K562 (cell line): Measurements from ENCODE around the gene NUP62CL. TPM values are rescaled to one million over a fixed set of nuclear protein-coding genes. Genes with fewer than 3 reads are reported as not detected.

ENCODE experiments used
- ATAC-seq: fragments of 200-7000 bp; cut with Tn5 transposase; 3 replicates; pipeline ENCODE4 v1.9.1; 2020; ENCODE audit warnings: moderate library complexity
- BruUV-seq: library from RNA; stranded (reverse); fragments of 400-500 nt; replicated peaks from 2 replicates; lab custom pipeline; 2021; lab: Mats Ljungman, UMichigan
- CTCF ChIA-PET: fragments of 300-600 bp; formaldehyde crosslinking; extraction: SDS; loops from one replicate; lab custom pipeline; 2021; ENCODE audit warnings: low intra/inter-chr PET ratio; lab: Yijun Ruan, JAX
- POLR2A ChIA-PET: fragments of 300-600, 350-650 bp; sonication (Branson Sonifier 250); formaldehyde crosslinking; extraction: SDS; loops from one replicate; lab custom pipeline; 2021; ENCODE audit warnings: antibody characterized with exemption, inconsistent platforms; lab: Yijun Ruan, JAX
- DNase-seq, 4 experiments: peaks; one replicate each; pipeline versions ENCODE4 v3.0.0 to v3.0.0-alpha.2; 2011 to 2018; ENCODE audit warnings: low spot score in 3 of 4, mixed read lengths in 3 of 4; ENCODE audit errors: extremely low read depth in 1 of 4
- FAIRE-seq: peaks from 2 replicates; lab custom pipeline; 2011; peaks lifted over from hg19 to GRCh38; lab: Jason Lieb, UNC
- H2AFZ ChIP-seq: 2 replicates; pipeline ENCODE4 v1.6.0; 2011; ENCODE audit warnings: low read depth, low read length, control low read depth, inconsistent platforms
- H3K27ac ChIP-seq: fragments of 200-600 bp; 3 replicates; pipeline ENCODE4 v1.8.0; 2011; ENCODE audit warnings: low read depth, mild to moderate bottlenecking, control low read depth, inconsistent platforms, low read length, moderate library complexity, mixed read lengths; ENCODE audit errors: extremely low read depth
- H3K27me3 ChIP-seq, 2 experiments: fragments of 300-600 bp in 1 of 2; 2 replicates in 1 of 2; 3 replicates in 1 of 2; pipeline versions ENCODE4 v1.6.0 to v1.8.0; 2011; ENCODE audit warnings: inconsistent platforms in 2 of 2, low read length in 2 of 2, mild to moderate bottlenecking in 1 of 2, mixed read lengths in 1 of 2, moderate library complexity in 1 of 2; ENCODE audit not compliant: control insufficient read depth in 2 of 2, insufficient read depth in 2 of 2
- H3K36me3 ChIP-seq: fragments of 300-600 bp; 3 replicates; pipeline ENCODE4 v1.8.0; 2011; ENCODE audit warnings: mild to moderate bottlenecking, low read length, inconsistent platforms; ENCODE audit not compliant: control insufficient read depth, insufficient read depth
- H3K4me1 ChIP-seq, 2 experiments: fragments of 200-600 bp in 1 of 2; replicated peaks in 1 of 2; 2 replicates in 1 of 2; 3 replicates in 1 of 2; pipeline versions ENCODE4 v1.5.1 to v1.8.0; 2011; ENCODE audit warnings: inconsistent platforms in 2 of 2, low read length in 2 of 2, mild to moderate bottlenecking in 1 of 2, mixed read lengths in 1 of 2, moderate library complexity in 1 of 2; ENCODE audit not compliant: control insufficient read depth in 2 of 2, insufficient read depth in 2 of 2
- H3K4me2 ChIP-seq: 2 replicates; pipeline ENCODE4 v1.6.1; 2011; ENCODE audit warnings: low read length, control low read depth, inconsistent platforms, mixed read lengths; ENCODE audit not compliant: insufficient read depth
- H3K4me3 ChIP-seq: fragments of 200-600 bp; sonication (generic), shearing (Covaris generic); 2 replicates; pipeline ENCODE4 v1.5.1; 2016; ENCODE audit warnings: control low read depth, inconsistent platforms
- H3K79me2 ChIP-seq: fragments of 200-600 bp; 3 replicates; pipeline ENCODE4 v1.8.0; 2011; ENCODE audit warnings: low read length, inconsistent platforms; ENCODE audit not compliant: control insufficient read depth, insufficient read depth
- H3K9ac ChIP-seq, 2 experiments: 2 replicates each; pipeline versions ENCODE4 v1.6.0 to v1.6.1; 2011; ENCODE audit warnings: low read depth in 2 of 2, low read length in 2 of 2, control low read depth in 1 of 2, inconsistent platforms in 1 of 2, mild to moderate bottlenecking in 1 of 2, mixed read lengths in 1 of 2; ENCODE audit not compliant: insufficient read depth in 1 of 2
- H3K9me1 ChIP-seq: one replicate; pipeline ENCODE4 v1.6.0; 2011; ENCODE audit warnings: inconsistent platforms, mild to moderate bottlenecking, low read length, moderate library complexity; ENCODE audit not compliant: control insufficient read depth, insufficient read depth
- H3K9me3 ChIP-seq: replicated peaks from 2 replicates; pipeline ENCODE4 v1.5.1; 2011; ENCODE audit warnings: low read depth, low read length, inconsistent platforms; ENCODE audit not compliant: control insufficient read depth, insufficient read depth
- H4K20me1 ChIP-seq: replicated peaks from 2 replicates; pipeline ENCODE4 v1.6.1; 2011; ENCODE audit warnings: low read length, inconsistent platforms, mixed read lengths; ENCODE audit not compliant: control insufficient read depth, insufficient read depth
- FOXM1 ChIP-seq, 2 experiments: fragments of 450-650 bp in 1 of 2; sonication (generic) in 1 of 2; formaldehyde crosslinking in 1 of 2; IDR thresholded peaks; 2 replicates each; pipeline versions ENCODE4 v1.6.1 to v1.9.0; 2017 to 2022; ENCODE audit warnings: low read depth in 2 of 2, mild to moderate bottlenecking in 2 of 2, missing genetic modification reagents in 1 of 2, moderate library complexity in 1 of 2
- GATAD2A ChIP-seq: fragments of 450-650 bp; IDR thresholded peaks from 2 replicates; pipeline ENCODE4 v1.6.1; 2017
- RBM34 ChIP-seq: fragments of 200-400 bp; formaldehyde crosslinking; IDR thresholded peaks from 2 replicates; pipeline ENCODE4 v1.6.1; 2018; ENCODE audit warnings: low read length, borderline replicate concordance; ENCODE audit not compliant: insufficient read depth
- ZFP1 ChIP-seq: fragments of 450-650 bp; formaldehyde crosslinking; IDR thresholded peaks from 2 replicates; pipeline ENCODE4 v1.4.0; 2020; ENCODE audit warnings: mild to moderate bottlenecking, mixed read lengths
- ZNF780A ChIP-seq: fragments of 250-450 bp; sonication (Bioruptor Pico); IDR thresholded peaks from 2 replicates; pipeline ENCODE4 v1.5.0; 2021; ENCODE audit warnings: mild to moderate bottlenecking
- WGBS: fragments of 100-300 bp; shearing (Covaris generic); methylation state at CpG from one replicate; pipeline ENCODE4 v1.1.6; 2016; ENCODE audit warnings: low coverage, mixed read lengths; ENCODE audit not compliant: insufficient coverage; ENCODE audit errors: missing lambda C conversion rate; 5-methylcytosine and 5-hydroxymethylcytosine counted together
- in situ Hi-C: fragments of 300-500 bp; cut with MboI; formaldehyde crosslinking; loops from 4 replicates; pipeline ENCODE4 v1.15.0; 2018; ENCODE audit warnings: inconsistent platforms, mixed read lengths
- intact Hi-C: fragments of 100-400 bp; cut with micrococcal nuclease; formaldehyde crosslinking; loops from 2 replicates; pipeline ENCODE4 v1.14.2; 2022
- polyA plus RNA-seq, 8 experiments: library from polyadenylated mRNA; depleted of rRNA in 4 of 8; stranded (reverse) in 5 of 8; unstranded in 3 of 8; fragments of >200 nt; fragmentation: Nextera tagmentation in 2 of 8; fragmentation: Illumina TruSeq in 1 of 8; extraction: Ambion mirVana in 2 of 8; extraction: Trizol in 1 of 8; gene quantifications; 2 replicates each; pipeline versions ENCODE4 v1.2.1 to v1.2.3, GENCODE V29; 2011 to 2014; ENCODE audit warnings: inconsistent platforms in 1 of 8, missing spikeins in 1 of 8
- total RNA-seq, 7 experiments: library from RNA; depleted of rRNA in 6 of 7; stranded (reverse); fragments of >200 nt in 6 of 7; fragmentation: Illumina TruSeq in 2 of 7; extraction: Trizol in 2 of 7; gene quantifications; 2 replicates each; pipeline versions ENCODE4 v1.2.1 to v1.2.3, GENCODE V29; 2011 to 2021; ENCODE audit warnings: low replicate concordance in 1 of 7
- TF ChIP-seq, protein P1 (sequence below): fragments of 250-450 bp; sonication (Bioruptor Pico); IDR thresholded peaks from 2 replicates; pipeline ENCODE4 v1.4.0; 2020; ENCODE audit warnings: mild to moderate bottlenecking, moderate library complexity, borderline replicate concordance
- TF ChIP-seq, protein P2 (sequence below), 2 experiments: fragments of 450-650 bp; formaldehyde crosslinking in 1 of 2; IDR thresholded peaks; 2 replicates each; pipeline versions ENCODE4 v1.4.0 to v1.6.1; 2014 to 2020; ENCODE audit warnings: mild to moderate bottlenecking in 2 of 2, borderline replicate concordance in 1 of 2, low read depth in 1 of 2

NUP62CL gene
- total and polyA plus RNA-seq, 9 of the 15 experiments (the other 6 are each of a cell fraction or from before 2014, with no cell fraction given), result 29.7 to 101 (median 42.7) TPM

DNA sequence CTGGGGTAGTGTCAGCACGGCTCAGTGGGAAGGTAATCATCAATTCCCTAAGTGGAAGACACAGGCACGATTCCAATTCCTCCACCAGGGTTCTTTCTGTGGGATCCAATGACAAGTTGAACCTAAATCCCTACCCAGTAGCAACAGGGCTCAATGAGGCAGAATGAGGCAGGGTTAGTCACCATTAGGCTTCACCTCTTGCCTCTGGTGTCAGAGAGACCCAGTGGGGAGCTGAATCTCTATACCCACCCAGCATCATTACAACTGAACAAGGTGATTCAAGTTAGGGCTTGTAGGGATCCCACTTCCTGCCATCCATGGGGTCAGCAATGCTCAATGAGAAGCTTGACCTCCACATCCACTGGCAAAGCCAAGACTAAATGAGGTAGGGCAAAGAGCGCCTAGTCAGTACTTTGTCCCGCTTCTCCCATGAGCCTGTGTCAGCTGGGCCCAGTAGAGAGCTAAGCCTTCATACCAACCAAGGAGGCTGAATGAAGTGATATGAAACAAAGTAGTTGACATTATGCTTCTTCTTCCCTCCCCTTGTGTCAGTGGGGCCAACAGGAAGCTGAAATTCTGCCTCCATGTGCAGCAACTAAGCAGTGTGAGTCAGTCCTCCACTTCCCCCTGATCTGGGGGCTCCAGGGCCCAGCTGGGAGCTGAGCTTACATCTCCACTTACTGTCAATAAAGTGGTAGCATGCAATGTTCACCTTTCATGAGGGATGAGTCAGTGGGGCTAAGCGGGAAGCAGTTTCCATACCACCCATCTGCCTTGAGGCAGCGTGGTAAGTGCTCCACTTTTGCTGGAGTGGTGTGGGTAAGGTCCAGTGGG is 51.2 kb downstream of the NUP62CL start:
- FAIRE-seq (peak; percentile 42), ATAC-seq (peak; percentile 84), DNase-seq (peak; percentile 17 to 67 (median 24))
- Histone ChIP-seq H4K20me1 (no peaks in the 10 kb centered on the region), H3K9me3 (no peaks in the 10 kb centered on the region), H3K4me1 (peaks cover 5 to 28% of the 10 kb centered on the region in 2 experiments; a peak in 3 of 5 replicates), H3K79me2 (peaks cover 36% of the 10 kb centered on the region), H3K4me2 (peak overlapping the region; percentile 93), H3K4me3 (peak overlapping the region; percentile 33), H3K27ac (peak overlapping the region; percentile 91), H3K9ac (peak overlapping the region; percentile 64 to 75; a peak in 3 of 4 replicates), H3K9me1 (no peaks in the 10 kb centered on the region), H3K27me3 (no peaks in the 10 kb centered on the region), H2AFZ (peak overlapping the region; percentile 77), H3K36me3 (peaks cover 26% of the 10 kb centered on the region)
- ChIA-PET POLR2A (interaction anchor here (0.6 to 1.6 kb wide), 10 partner anchors 10 to 81 kb away, joined by 3 to 7 read pairs (median 3); partner anchors contain the start of genes DNAAF6 and NUP62CL), CTCF (no interaction called here)
- BruUV-seq, result no TSS peak
- WGBS, result 33% methylated on average over 5 of the region's 6 CpGs
- intact Hi-C loops (loop anchor here (5.0 kb wide), 1 partner anchor 52 kb away; the partner anchor contains the start of genes DNAAF6 and NUP62CL), in situ Hi-C loops (no loop called here)
- TF ChIP-seq, protein P1, sequence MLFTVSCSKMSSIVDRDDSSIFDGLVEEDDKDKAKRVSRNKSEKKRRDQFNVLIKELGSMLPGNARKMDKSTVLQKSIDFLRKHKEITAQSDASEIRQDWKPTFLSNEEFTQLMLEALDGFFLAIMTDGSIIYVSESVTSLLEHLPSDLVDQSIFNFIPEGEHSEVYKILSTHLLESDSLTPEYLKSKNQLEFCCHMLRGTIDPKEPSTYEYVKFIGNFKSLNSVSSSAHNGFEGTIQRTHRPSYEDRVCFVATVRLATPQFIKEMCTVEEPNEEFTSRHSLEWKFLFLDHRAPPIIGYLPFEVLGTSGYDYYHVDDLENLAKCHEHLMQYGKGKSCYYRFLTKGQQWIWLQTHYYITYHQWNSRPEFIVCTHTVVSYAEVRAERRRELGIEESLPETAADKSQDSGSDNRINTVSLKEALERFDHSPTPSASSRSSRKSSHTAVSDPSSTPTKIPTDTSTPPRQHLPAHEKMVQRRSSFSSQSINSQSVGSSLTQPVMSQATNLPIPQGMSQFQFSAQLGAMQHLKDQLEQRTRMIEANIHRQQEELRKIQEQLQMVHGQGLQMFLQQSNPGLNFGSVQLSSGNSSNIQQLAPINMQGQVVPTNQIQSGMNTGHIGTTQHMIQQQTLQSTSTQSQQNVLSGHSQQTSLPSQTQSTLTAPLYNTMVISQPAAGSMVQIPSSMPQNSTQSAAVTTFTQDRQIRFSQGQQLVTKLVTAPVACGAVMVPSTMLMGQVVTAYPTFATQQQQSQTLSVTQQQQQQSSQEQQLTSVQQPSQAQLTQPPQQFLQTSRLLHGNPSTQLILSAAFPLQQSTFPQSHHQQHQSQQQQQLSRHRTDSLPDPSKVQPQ (CRISPR knock-in tag), result no peak
- no peak for TF ChIP-seq ZFP1 (CRISPR knock-in tag)
- TF ChIP-seq GATAD2A, result 0 out of 2 replicates have a peak, but pooled peaks have one; percentile 40
- TF ChIP-seq RBM34, result no peak
- TF ChIP-seq, protein P2, sequence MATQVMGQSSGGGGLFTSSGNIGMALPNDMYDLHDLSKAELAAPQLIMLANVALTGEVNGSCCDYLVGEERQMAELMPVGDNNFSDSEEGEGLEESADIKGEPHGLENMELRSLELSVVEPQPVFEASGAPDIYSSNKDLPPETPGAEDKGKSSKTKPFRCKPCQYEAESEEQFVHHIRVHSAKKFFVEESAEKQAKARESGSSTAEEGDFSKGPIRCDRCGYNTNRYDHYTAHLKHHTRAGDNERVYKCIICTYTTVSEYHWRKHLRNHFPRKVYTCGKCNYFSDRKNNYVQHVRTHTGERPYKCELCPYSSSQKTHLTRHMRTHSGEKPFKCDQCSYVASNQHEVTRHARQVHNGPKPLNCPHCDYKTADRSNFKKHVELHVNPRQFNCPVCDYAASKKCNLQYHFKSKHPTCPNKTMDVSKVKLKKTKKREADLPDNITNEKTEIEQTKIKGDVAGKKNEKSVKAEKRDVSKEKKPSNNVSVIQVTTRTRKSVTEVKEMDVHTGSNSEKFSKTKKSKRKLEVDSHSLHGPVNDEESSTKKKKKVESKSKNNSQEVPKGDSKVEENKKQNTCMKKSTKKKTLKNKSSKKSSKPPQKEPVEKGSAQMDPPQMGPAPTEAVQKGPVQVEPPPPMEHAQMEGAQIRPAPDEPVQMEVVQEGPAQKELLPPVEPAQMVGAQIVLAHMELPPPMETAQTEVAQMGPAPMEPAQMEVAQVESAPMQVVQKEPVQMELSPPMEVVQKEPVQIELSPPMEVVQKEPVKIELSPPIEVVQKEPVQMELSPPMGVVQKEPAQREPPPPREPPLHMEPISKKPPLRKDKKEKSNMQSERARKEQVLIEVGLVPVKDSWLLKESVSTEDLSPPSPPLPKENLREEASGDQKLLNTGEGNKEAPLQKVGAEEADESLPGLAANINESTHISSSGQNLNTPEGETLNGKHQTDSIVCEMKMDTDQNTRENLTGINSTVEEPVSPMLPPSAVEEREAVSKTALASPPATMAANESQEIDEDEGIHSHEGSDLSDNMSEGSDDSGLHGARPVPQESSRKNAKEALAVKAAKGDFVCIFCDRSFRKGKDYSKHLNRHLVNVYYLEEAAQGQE (IDR thresholded peaks at IDR 0.05; ENCODE audit: borderline replicate concordance), result no peak
- TF ChIP-seq, protein P2 (CRISPR knock-in tag; IDR thresholded peaks at IDR 0.05; ENCODE audit: low read depth), result no peak
- TF ChIP-seq FOXM1 (IDR thresholded peaks at IDR 0.05; ENCODE audit: low read depth), result no peak
- no peak for TF ChIP-seq FOXM1 (CRISPR knock-in tag; IDR thresholded peaks at IDR 0.05; ENCODE audit: low read depth)
- TF ChIP-seq ZNF780A, result no peak
